Stimulated activated CD4-positive, alpha-beta T cell treated with anti-CD3 and anti-CD28 coated beads, Interleukin-15, amount 100 ng/mL, for 48 hours (primary cell): ENCODE measurements around the gene CA5A.
"Not testable (repeated sequence)": the region's sequence is repeated elsewhere in the genome, so short reads cannot be mapped to it uniquely, and the experiment has no call there.

Experiments
- DNase-seq, 2 donors: peaks; one replicate each; pipeline ENCODE4 v3.0.0-alpha.2; 2020; ENCODE audit warnings: low read depth in 2 of 2

The CA5A gene

DNA sequence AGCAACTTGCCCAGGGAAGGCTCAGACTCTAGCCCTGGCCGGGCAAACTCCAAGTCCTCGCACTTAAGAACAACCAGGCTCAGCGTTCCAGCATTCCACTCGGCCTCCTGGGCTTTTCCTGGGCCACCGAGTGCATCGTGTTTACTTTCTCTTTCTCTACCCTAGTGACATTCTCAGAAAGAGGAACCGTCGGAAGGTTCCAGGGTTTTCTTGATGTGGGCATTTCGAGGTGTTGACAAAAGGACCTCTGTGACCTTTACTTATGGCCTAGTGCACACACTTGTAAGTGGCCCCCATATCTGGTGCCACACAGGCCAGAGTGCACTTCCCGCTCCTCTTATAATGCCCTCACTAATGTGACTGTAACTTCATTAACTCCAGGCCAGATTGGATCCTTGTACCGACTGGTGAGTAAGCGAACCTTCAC lies 11.8 kb upstream of the CA5A start:
- no peak for DNase-seq

GRCh38 chr16:87947356-87948118 lies 11.2 kb upstream of the CA5A start:
- DNase-seq = no peak

GRCh38 chr16:87946596-87947347 lies 10.4 kb upstream of the CA5A start:
- DNase-seq = no peak

DNA sequence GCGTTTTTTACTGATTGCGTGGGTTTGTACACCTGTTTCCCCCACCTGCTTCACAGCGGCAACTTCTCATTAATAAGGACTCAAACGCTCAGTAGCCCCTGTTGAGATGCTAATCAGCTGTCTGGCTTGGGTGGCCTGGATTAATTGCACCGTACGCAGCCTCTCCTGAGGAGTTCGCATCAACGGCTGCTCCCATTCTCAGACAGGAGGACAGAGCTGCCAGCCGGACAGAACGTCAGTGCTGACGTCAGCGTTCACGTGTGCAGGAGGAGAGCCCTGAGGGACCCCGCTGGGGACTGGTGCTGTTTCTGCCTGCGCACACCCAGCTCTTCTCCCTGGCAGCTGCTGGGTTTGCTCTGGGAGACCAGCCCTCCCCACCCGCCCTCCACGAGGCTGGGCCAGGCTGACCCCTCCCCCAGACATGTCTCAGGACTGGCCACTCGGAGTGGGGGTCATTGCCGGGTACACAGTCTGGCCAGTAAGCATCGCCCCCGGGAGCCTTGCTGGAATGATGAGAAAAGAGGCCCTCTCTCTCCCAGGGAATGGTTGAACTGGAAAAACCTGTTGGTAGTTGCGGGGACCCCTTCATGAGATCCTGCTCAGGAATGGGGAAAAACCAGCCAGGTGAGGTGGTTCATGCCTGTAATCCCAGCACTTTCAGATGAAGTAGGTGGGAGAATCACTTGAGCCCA lies 9.2 kb upstream of the CA5A start:
- no peak for DNase-seq

DNA sequence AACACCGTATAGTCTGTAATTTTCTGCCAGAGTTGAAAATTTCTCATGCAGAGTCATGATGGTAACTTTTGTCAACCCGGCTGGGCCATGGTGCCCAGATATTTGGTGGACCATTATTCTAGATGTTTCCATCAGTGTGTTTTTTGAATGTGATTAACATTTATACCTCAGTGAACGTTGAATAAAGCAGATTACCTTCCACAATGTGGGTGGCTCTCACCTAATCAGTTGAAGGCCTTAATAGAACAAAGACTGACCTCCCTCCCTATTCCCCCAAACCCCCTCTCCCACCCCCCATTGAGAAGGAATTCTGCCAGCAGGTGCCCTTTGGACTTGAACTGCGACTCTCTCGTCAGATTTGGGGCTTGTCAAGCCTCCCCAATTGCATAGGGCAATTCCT lies 6.4 kb upstream of the CA5A start:
- no peak for DNase-seq

DNA sequence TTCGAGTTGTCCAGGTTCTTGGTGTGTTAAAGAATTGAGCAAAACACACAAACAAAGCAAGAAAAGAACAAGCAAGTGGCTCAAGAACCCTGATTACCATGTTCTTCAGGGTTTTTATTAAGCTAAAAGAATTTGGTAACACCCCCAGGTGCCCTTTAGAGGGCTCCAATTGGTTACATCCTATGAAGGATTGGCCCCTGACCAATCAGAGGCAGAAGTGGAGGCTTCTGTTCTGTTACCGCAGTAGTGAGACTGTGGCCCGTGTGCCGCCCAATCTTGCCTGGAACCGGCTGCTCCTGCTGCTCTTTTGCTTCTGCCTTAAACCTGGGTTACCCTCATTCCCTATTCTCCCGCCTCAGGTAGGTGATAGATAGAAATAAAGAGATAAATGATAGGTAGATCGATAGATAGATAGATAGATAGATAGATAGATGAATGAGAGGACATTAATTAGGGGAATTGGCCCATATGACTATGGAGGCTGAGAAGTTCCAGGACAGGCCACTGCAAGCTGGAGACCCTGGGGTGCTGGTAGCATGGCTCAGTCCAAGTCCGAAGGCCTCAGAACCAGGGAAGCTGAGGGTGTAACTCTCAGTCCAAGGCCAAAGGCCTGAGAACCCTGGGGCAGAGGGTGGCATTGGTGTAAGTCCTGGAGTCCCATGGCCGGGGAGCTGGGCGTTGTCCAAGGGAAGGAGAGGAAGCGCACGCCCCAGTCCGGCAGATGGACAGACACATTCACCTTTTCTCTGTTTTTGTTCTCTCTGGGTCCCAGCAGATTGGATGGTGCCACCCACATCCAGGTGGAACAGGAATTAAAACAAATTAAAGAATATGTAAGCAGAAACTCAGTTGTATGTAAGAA lies 3.5 kb upstream of the CA5A start:
- DNase-seq = no peak

DNA sequence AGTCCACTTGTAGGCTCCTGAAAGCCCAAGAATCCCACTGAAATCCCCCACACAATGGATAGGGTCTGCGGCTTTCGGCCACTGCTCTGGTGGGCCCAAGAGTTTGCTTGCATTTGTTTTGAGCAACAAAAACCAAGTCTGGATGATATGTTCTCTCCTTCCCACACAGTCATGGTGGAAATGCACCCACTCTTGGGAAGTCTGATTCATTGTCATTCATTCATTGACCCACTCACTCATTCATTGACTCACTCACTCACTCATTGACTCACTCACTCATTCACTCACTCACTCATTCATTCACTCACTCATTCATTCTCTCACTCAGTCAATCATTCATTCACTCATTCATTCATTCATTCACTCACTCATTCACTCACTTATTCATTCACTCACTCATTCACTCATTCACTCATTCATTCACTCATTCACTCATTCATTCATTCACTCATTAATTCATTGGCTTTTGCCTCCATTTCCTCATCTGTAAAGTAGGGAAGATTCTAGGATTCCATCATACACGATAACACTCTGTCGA lies 2.2 kb upstream of the CA5A start:
- no peak for DNase-seq

- not testable (repeated sequence) for DNase-seq
Observed at GRCh38 chr16:87937231-87937542, 858 bp upstream of the CA5A start.

DNA sequence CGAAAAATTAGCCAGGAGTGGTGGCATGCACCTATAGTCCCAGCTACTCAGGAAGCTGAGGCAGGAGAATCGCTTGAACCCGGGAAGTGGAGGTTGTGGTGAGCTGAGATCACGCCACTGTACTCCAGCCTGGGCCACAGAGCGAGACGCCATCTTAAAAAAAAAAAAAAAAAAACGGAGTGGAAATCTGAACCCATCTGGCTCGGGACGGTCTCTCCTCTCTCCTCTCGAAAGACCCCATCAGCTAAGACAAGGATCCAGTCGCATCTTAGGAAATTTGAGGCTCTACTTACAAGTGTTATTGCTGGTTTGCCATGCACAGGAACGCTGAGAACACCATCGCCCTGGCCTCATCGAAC lies 334 bp downstream of the CA5A start:
- DNase-seq = not testable (repeated sequence)

DNA sequence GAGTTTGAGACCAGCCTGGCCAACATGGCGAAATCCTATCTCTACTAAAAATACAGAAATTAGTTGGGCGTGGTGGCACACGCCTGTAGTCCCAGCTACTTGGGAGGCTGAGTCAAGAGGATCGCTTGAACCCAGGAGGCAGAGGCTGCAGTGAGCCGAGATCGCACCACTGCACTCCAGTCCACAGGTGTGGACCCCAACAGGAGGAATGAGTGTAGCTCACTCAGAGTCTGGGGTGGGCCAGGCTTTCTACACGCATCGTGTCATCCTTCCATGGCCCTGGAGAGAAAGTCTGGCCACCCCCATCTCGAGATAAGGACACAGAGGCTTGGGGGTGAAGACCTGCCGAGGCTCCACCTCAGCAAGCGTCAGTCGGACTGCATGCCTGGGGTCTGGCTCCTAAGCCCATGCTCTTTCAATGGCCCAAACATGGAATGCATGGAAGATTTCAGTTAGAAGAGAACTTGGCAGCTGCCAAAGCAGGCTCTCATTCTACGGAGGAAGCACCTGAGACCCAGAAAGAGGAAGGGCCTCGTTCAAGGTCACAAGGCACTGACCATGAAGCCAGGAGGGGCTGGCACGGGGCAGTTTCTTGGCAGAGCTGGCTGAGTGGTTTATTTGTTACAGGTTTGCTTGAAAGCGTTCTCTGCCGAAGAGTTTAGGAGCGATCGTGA lies 1.4 kb downstream of the CA5A start:
- not testable (repeated sequence) for DNase-seq

DNA sequence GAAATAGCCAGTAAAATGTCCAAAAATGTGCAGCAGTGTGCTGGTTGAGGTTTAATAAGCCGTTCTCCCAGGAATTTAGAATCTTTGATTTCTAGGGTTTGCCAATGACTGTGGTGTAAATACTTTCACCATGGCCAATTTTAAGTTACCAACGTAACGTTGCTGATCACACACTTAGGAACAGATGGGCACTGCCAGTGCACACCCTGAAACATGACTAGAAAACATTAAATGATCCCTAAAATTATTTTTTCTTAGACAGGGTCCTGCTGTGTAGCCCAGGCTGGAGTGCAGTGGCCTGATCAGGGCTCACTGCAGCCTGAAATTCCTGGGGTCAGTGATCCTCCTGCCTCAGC lies 3.2 kb downstream of the CA5A start:
- no peak for DNase-seq

GRCh38 chr16:87932475-87933139 lies 3.7 kb downstream of the CA5A start:
- DNase-seq = not testable (repeated sequence)

DNA sequence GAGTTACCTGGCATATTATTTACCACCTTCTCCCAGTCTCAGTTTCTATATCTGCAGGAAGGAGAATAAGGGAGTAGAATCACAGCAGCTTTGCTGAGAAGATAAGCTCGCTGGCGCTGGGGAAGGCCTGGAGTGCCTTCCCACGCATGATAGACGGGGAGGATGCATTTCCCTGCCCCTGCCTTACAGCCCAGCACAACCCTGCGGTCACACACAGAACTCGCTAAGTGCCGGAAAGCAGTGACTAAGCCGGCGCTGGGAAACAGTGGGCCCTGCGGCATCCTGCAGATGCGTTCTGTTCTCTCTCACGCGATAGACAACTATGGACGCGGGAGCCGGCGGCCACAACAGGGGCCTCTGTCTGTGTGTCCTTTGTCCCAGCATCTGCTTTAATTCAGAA lies 4.8 kb downstream of the CA5A start:
- DNase-seq = no peak

DNA sequence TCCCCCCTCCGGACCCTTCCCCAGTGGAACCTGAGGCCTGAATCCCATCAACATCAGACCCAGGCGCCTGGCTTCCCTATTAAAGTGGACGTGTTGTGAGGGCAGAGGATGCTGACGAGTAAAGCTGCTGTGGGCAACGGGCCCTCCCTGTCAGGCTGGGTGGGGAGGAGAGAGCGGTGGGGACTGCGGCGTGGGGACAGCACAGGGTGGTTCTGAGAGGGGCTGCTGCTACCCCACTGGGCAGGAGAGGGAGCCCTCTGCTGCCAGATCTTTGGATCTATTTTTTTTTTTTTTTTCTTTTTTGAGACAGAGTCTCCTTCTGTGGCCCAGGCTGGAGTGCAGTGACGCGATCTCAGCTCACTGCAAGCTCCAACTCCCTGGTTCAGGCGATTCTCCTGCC lies 5.9 kb downstream of the CA5A start:
- no peak for DNase-seq

GRCh38 chr16:87929986-87930385 lies 6.3 kb downstream of the CA5A start:
- DNase-seq = no peak

DNA sequence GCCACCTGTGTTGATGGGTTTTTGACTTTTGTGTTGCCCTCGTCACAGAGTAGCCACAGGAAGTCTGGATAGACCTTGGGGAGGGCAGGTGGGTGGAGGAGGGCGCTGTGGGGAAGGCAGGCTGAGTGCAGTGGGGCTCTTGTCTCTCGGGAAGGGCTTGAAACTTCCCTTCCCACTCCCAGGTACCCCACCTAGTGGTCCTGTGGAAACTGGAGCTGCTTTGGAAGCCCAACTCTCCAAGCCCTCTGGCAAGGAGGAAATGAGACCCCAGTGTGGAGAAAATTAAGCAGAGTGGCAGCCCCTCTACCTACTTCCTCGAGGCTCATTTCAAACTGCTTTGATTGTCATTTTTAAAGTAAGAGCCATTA lies 9.2 kb downstream of the CA5A start:
- DNase-seq = no peak

GRCh38 chr16:87926246-87927194 lies 9.8 kb downstream of the CA5A start:
- peak in 1 of 2 donors; percentile 21 for DNase-seq

- no peak for DNase-seq
Observed at GRCh38 chr16:87924811-87925670, 11.3 kb downstream of the CA5A start.
